ENCODE data around the gene OAS3. TPM values are rescaled to one million over a fixed set of nuclear protein-coding genes. Genes with fewer than 3 reads are reported as not detected.

The OAS3 gene
- total RNA-seq, 2 donors from 2014 or later: 11.9 to 13.7 TPM

- Histone ChIP-seq H3K27me3 (replicated peaks; ENCODE audit: insufficient read depth) (no peaks in the 10 kb centered on the region), H3K36me3 (no peaks in the 10 kb centered on the region), H3K4me1 (ENCODE audit: control insufficient read depth in 1 of 2, low read depth in 2 of 2) (peaks cover 15 to 33% of the 10 kb centered on the region in 2 donors), H3K27ac (peak overlapping the region; percentile 54 to 78), H3K4me3 (peak overlapping the region; percentile 77), H3K9me3 (no peaks in the 10 kb centered on the region)
- ATAC-seq (ENCODE audit: insufficient number of reproducible peaks, low FRiP score, low read depth) (no peak), DNase-seq (ENCODE audit: low spot score) (no peak)
- no peak for TF ChIP-seq CTCF (IDR thresholded peaks at IDR 0.05)
Measured at GRCh38 chr12:112977641-112978040, 39.4 kb downstream of the OAS3 start.

- no peaks in the 10 kb centered on the region for H3K9me3 ChIP-seq
- no peak for TF ChIP-seq CTCF (IDR thresholded peaks at IDR 0.05)
- H3K4me1 ChIP-seq (ENCODE audit: control insufficient read depth in 1 of 2, low read depth in 2 of 2): peaks cover 15 to 30% of the 10 kb centered on the region in 2 donors
- DNase-seq (ENCODE audit: low spot score) (no peak), ATAC-seq (ENCODE audit: insufficient number of reproducible peaks, low FRiP score, low read depth) (peak; percentile 45)
- H3K36me3 ChIP-seq: no peaks in the 10 kb centered on the region
- H3K27ac ChIP-seq: peak within 1 kb of the TSS; percentile 54 to 78
- H3K27me3 ChIP-seq (replicated peaks; ENCODE audit: insufficient read depth): no peaks in the 10 kb centered on the region
- H3K4me3 ChIP-seq: peak within 1 kb of the TSS; percentile 77
Measured at GRCh38 chr12:112978163-112979040, 40.1 kb downstream of the OAS3 start, which contains the start of gene OAS2. OAS2 (plus strand) TSS chr12:112978519; CDS start chr12:112978609, 90 bp downstream.

GRCh38 chr12:112979041-112979680, 40.9 kb downstream of the OAS3 start:
- Histone ChIP-seq H3K27ac (peak overlapping the region; percentile 53 to 78), H3K27me3 (replicated peaks; ENCODE audit: insufficient read depth) (no peaks in the 10 kb centered on the region), H3K4me1 (ENCODE audit: control insufficient read depth in 1 of 2, low read depth in 2 of 2) (peaks cover 11 to 23% of the 10 kb centered on the region in 2 donors), H3K9me3 (no peaks in the 10 kb centered on the region), H3K4me3 (peak overlapping the region; percentile 77), H3K36me3 (no peaks in the 10 kb centered on the region)
- no peak for ATAC-seq (ENCODE audit: insufficient number of reproducible peaks, low FRiP score, low read depth)
- no peak for TF ChIP-seq CTCF (IDR thresholded peaks at IDR 0.05)
- no peak for DNase-seq (ENCODE audit: low spot score)

GRCh38 chr12:112980491-112981158, 42.4 kb downstream of the OAS3 start:
- Histone ChIP-seq H3K4me3 (peak overlapping the region; percentile 26), H3K27me3 (replicated peaks; ENCODE audit: insufficient read depth) (no peaks in the 10 kb centered on the region), H3K9me3 (no peaks in the 10 kb centered on the region), H3K4me1 (ENCODE audit: control insufficient read depth in 1 of 2, low read depth in 2 of 2) (peaks cover 11 to 22% of the 10 kb centered on the region in 2 donors), H3K36me3 (no peaks in the 10 kb centered on the region), H3K27ac (no peak overlapping the region)
- ATAC-seq (ENCODE audit: insufficient number of reproducible peaks, low FRiP score, low read depth): no peak
- TF ChIP-seq CTCF (IDR thresholded peaks at IDR 0.05): no peak
- no peak for DNase-seq (ENCODE audit: low spot score)
